Measurements from ENCODE around the gene BCAS4.

The BCAS4 gene

GRCh38 chr20:50783903-50784302 is 11.0 kb upstream of the BCAS4 start:
- DNase-seq (ENCODE audit: low spot score): no peak
- POLR2A ChIA-PET (ENCODE audit: low non-redundant PET): no interaction called here
- CTCF ChIA-PET: no interaction called here
- no peak for TF ChIP-seq CTCF (conservative IDR thresholded peaks at IDR 0.05; ENCODE audit: low read depth)
- no peak overlapping the region for H3K27ac ChIP-seq

GRCh38 chr20:50784464-50784863 is 10.4 kb upstream of the BCAS4 start:
- ChIA-PET POLR2A (ENCODE audit: low non-redundant PET) (interaction anchor here (0.6 kb wide), 1 partner anchor 171 kb away, joined by 6 read pairs; no protein-coding TSS in a partner anchor), CTCF (interaction anchor here (0.6 kb wide), 1 partner anchor 492 kb away, joined by 7 read pairs; no protein-coding TSS in a partner anchor)
- no peak for DNase-seq (ENCODE audit: low spot score)
- no peak overlapping the region for H3K27ac ChIP-seq
- TF ChIP-seq CTCF (conservative IDR thresholded peaks at IDR 0.05; ENCODE audit: low read depth): no peak

- POLR2A ChIA-PET (ENCODE audit: low non-redundant PET): no interaction called here
- CTCF ChIA-PET: interaction anchor here (1.0 to 2.0 kb wide), 2 partner anchors 13 to 37 kb away, joined by 4 to 5 read pairs; no protein-coding TSS in a partner anchor
- H3K27ac ChIP-seq: no peak overlapping the region
- TF ChIP-seq CTCF (conservative IDR thresholded peaks at IDR 0.05; ENCODE audit: low read depth): no peak
- no peak for DNase-seq (ENCODE audit: low spot score)
Measured at GRCh38 chr20:50786703-50787102, 8.2 kb upstream of the BCAS4 start.

DNA sequence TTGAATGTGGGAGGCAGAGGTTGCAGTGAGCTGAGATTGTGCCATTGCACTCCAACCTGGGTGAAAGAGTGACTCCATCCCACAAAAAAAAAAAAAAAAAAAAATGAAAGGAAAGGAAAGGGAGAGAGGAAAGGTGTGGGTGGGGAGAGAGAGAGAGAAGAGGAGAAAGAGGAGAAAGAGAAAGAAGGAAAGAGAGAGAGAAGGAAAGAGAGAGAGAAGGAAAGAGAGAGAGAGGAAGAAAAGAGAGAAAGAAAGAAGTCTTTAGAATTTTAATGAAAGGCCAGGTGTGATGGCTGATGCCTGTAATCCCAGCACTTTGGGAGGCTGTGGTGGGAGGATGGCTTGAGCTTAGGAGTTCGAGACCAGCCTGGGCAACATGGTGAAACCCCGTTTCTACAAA is 7.7 kb upstream of the BCAS4 start:
- DNase-seq (ENCODE audit: low spot score): no peak
- no peak for TF ChIP-seq CTCF (conservative IDR thresholded peaks at IDR 0.05; ENCODE audit: low read depth)
- H3K27ac ChIP-seq: no peak overlapping the region
- ChIA-PET CTCF (interaction anchor here (0.6 to 1.2 kb wide), 3 partner anchors 143 to 781 kb away, joined by 3 to 7 read pairs (median 5); no protein-coding TSS in a partner anchor), POLR2A (ENCODE audit: low non-redundant PET) (interaction anchor here (0.7 kb wide), 1 partner anchor 10 kb away, joined by 8 read pairs; no protein-coding TSS in a partner anchor)

DNA sequence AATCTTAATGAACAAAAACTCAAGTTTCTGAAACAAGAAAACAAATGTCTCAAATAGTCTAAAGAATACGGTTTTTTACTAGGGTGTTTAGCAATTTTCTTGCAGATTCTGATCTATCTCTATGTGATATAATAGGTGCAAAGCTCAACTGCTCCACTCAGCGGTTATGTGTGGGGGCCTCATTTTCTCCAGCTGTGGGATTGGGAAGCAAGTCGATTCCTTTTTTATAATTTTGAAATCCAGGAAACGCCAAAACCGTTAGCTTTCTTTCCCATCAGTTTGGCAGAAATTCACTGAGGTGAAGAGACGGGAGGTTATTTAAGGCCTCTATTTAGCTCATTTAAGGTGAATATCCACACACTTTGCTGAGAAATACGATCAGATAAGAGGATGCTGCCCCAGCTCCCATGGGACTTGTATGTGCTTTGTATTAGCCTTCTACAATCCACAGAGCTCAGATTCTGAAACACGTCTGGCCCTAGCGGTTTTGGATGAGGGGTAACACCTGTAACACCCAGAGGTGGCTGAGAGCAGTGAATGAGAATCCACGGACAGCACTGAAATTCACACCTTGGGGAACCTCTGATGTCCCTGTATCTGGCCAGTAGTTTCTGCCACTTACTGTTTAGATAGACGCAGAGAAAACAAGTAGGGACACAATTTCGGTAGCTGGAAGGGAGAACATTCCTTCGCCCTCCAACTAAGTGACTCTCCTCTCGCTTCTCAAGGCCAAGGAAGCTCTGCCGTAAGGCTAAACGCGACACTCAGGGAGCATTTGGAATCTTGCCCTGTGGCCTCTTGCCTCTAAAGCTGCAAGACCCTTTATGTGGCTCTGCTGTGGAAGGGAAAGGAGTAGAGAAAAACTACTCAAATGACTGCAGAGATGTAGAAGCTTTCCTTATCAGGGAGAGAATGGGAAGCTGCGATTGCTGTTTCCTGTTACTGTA is 6.5 kb upstream of the BCAS4 start:
- ChIA-PET CTCF (interaction anchor here (0.6 to 1.6 kb wide), 18 partner anchors 9 to 704 kb away, joined by 3 to 9 read pairs (median 4); no protein-coding TSS in a partner anchor), POLR2A (ENCODE audit: low non-redundant PET) (interaction anchor here (0.7 kb wide), 1 partner anchor 11 kb away, joined by 8 read pairs; no protein-coding TSS in a partner anchor)
- peak overlapping the region; percentile 85 for H3K27ac ChIP-seq
- TF ChIP-seq CTCF (conservative IDR thresholded peaks at IDR 0.05; ENCODE audit: low read depth): peak; percentile 66
- peak; percentile 73 for DNase-seq (ENCODE audit: low spot score)

- CTCF ChIA-PET: interaction anchor here (0.6 to 1.7 kb wide), 14 partner anchors 11 to 611 kb away, joined by 3 to 11 read pairs (median 3); partner anchors contain the start of genes DPM1 and MOCS3
- no peak for DNase-seq (ENCODE audit: low spot score)
- peak overlapping the region; percentile 85 for H3K27ac ChIP-seq
- TF ChIP-seq CTCF (conservative IDR thresholded peaks at IDR 0.05; ENCODE audit: low read depth): no peak
- POLR2A ChIA-PET (ENCODE audit: low non-redundant PET): interaction anchor here (0.6 to 1.0 kb wide), 3 partner anchors 27 to 327 kb away, joined by 3 to 6 read pairs (median 6); partner anchors contain the start of genes DPM1 and MOCS3
Measured at GRCh38 chr20:50789968-50790650, 4.8 kb upstream of the BCAS4 start.
